ENCODE results near the gene ATP7A.
"Not testable (repeated sequence)": the region's sequence is repeated elsewhere in the genome, so short reads cannot be mapped to it uniquely, and the experiment has no call there.

ATP7A gene

DNA sequence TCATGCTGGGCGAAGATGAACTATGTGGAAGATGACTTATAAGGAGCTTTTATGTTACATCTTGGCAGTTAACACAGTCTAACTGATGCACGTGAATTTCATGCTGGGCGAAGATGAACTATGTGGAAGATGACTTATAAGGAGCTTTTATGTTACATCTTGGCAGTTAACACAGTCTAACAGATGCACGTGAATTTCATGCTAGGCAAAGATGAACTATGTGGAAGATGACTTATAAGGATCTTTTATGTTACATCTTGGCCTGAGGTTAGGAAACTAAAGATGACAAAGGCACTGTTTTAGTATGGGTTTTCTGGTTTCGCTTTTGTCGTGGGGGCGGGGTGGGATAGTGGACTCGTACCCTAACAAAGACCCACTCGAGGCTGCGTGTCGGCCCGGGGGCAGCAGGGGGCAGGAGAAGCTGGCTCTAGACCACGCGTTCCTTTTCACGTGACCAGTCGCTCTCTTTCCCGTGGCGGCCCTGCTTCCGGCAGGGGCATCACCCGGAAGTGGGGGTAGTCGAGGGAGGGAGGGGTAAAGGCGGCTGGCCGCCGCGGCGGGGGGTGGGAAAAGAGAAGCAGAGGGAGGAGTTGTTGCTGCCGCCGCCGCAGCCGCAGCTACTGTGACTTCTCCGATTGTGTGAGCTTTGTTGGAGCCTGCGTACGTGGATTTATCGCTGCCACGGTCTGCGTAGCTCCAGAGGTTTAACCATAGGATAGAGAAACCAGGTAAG lies at the start of gene ATP7A:
TSS of gene ATP7A (plus strand) at position 586 of the 733 bp plus-strand sequence. CDS start 60,949 bp downstream, outside the sequence.
- in situ Hi-C loops (cut with MboI; ENCODE audit: low sequenced_read_pairs), result loop anchor here (10.0 kb wide), 1 partner anchor 115 kb away; no protein-coding TSS in a partner anchor

DNA sequence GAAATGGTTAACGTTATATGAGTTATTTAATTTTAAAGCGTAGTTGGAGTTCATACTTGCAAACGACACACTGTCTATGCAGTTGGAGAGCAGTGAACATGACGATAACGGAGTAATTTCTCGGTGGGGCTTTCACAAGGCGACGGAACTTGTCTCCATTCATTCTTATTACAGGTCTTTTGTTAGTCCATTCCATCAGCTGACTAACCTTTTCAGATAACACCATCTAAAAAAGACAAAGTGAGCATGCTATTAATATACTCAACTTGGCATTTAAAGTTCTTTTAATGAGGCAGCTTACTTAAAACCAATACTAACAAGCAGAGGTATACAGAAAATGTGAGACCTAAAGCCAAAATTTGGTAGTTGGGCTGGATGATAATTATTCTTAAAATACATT lies 35.1 kb upstream of the ATP7A start:
- in situ Hi-C loops (cut with MboI; ENCODE audit: low sequenced_read_pairs), result no loop called here

DNA sequence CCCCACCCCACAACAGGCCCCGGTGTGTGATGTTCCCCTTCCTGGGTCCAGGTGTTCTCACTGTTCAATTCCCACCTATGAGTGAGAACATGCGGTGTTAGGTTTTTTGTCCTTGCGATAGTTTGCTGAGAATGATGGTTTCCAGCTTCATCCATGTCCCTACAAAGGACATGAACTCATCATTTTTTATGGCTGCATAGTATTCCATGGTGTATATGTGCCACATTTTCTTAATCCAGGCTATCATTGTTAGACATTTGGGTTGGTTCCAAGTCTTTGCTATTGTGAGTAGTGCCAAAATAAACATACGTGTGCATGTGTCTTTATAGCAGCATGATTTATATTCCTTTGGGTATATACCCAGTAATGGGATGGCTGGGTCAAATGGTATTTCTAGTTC lies 29.1 kb upstream of the ATP7A start:
- in situ Hi-C loops (cut with MboI; ENCODE audit: low sequenced_read_pairs), result not testable (repeated sequence)

DNA sequence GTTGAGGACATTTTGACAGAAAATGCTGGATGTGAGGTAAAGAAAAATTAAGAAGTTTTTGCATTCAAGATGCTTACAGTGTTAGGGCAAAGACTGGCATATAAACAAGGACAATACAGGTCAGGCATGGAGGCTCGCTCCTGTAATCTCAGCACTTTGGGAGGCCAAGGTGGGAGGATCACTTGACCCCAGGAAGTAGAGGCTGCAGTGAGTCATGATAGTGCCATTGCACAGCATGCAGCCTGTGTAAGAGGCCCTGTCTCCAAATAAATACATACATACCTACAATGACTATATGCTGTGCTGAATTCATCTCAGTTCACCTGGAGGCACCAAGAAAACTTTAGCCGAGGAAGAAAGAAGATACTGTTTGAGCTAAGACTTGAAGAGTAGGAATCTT lies 17.6 kb upstream of the ATP7A start:
- in situ Hi-C loops (cut with MboI; ENCODE audit: low sequenced_read_pairs), result no loop called here

DNA sequence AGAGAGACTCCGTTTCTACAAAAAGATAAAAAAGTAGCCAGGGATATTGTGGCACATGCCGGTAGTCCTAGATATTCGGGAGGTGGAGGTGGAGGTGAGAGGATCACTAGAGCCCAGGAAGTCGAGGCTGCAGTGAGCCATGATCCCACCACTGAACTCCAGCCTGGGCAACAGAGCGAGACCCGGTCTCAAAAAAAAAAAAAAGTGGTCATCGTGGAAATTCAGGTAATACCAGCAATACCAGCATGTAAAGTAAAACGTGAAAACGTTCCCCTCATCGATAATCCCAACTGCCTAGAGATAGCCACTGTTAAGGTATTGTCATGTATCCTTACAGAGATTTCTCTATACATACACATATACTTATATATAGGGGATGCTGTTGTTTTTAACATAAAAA lies 16.8 kb upstream of the ATP7A start:
- in situ Hi-C loops (cut with MboI; ENCODE audit: low sequenced_read_pairs), result no loop called here

DNA sequence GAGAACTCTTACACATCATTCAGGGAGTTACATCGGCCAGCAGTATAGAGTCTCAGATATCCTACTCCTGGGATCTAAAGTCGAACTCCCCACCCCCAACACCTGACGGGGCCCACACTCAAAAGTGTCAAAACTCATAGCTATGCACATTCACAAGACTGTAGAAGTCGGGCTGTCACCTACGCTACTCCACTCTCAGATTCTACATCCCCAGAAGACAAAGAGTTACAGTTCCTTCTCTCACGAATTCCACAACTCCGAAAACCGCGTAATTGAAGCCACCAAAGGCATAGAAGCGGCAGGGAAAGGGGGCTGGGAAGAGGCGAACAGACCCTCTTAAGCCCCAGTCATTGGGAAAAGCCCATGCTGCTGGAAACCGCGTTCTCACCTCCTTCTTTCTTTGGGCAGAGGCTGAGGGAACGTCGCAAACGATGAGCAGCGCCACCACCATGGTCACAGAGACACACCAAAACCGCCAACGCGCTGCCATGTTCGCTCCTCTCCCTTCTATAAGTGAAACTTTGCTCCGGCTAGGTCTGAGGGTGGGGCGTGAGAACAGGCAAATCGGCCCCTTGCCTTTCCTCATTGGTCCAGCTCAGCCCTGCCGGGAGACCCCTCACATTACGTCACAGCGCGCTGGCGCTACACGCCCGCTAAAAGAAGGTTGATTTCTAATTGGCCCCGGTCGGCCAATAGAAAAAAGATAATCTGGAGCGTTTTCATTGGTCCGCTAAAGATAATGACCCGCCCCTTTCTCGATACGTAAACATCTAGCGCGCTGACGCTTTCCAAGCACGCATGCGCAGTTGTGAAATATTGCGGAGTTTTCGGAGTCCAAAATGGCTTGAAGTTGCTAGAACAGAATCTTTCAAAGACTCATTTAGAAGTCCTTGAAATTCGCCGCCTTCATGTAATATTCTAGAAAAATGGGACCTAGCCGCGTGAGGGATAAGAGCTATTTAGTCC lies 15.3 kb upstream of the ATP7A start, which contains the start of gene MAGT1:
TSS of gene MAGT1 (minus strand) at position 515 of the 966 bp plus-strand sequence. CDS start at position 490, 25 bp downstream.
- in situ Hi-C loops (cut with MboI; ENCODE audit: low sequenced_read_pairs), result no loop called here

DNA sequence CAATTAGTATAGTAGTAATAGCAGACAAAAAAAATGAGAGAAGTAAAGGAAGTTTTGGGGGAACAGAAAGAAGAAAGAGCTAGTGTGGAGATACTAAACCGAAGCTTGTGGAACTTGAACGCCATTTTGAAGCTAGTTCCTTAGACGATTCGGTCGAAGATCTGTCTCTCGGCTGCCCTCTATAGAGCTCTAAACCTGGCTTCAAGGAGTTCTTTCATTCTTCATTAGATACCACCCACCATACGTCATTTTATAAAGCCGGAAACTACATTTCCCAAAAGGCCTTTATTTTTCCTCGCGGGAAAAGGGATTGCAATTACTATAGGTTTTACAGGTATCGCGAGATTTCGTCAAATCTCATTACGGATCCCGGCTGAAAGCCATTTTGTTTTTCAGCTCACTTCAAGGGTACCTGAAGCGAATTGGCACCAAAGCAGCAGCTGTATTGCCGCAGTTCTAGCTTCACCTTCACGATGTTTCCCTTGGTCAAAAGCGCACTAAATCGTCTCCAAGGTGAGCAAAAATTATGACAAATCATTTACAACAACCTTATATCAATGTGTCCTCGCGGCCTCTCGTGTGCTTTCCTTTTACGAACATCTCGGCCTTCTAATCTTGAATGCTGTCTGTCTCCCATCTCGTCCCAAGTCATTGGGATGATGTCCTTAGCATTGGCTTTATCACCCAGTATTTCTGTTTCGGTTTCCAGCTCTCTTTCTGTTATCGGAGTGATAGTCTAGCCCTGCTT lies 11.2 kb upstream of the ATP7A start, which contains the start of gene COX7B:
TSS of gene COX7B (plus strand) at position 388 of the 748 bp plus-strand sequence. CDS start at position 474, 86 bp downstream.
- in situ Hi-C loops (cut with MboI; ENCODE audit: low sequenced_read_pairs), result no loop called here

DNA sequence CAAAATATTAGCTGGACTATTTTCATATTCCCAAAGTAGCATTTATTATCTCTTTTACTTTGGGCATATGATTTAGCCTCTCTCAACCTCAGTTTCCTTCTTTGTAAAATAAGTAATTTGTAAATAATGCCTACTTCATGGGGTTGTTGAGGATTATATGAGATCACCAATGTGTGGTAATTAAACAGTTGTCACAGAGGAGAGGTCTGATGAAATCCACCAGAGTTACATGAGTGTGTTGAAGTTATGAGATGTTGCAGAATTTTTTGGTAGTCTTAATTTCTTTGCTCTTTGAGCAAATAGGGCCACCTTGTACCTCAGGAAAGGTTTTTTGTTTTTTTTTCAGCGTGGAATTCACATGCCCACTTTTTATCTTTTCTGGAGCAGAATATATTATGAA lies 9.8 kb upstream of the ATP7A start:
- in situ Hi-C loops (cut with MboI; ENCODE audit: low sequenced_read_pairs), result no loop called here

DNA sequence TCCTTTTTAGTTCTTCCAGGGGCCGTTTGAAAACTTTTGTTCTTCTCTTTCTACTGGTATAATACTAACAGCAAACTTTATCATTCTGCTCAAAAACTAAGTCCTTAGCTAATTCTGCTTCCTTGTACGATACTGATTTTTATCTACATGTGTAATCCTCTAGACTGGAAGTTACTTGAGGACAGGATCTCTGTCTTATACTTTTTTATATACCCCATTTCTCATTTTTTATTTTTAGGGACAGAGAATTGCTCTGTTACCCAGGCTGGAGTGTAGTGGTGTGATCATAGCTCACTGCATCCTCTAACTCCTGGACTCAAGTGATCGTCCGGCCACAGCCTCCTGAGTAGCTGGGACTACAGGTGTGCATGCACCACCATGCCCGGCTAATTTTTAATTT lies 9.0 kb upstream of the ATP7A start:
- in situ Hi-C loops (cut with MboI; ENCODE audit: low sequenced_read_pairs), result no loop called here

DNA sequence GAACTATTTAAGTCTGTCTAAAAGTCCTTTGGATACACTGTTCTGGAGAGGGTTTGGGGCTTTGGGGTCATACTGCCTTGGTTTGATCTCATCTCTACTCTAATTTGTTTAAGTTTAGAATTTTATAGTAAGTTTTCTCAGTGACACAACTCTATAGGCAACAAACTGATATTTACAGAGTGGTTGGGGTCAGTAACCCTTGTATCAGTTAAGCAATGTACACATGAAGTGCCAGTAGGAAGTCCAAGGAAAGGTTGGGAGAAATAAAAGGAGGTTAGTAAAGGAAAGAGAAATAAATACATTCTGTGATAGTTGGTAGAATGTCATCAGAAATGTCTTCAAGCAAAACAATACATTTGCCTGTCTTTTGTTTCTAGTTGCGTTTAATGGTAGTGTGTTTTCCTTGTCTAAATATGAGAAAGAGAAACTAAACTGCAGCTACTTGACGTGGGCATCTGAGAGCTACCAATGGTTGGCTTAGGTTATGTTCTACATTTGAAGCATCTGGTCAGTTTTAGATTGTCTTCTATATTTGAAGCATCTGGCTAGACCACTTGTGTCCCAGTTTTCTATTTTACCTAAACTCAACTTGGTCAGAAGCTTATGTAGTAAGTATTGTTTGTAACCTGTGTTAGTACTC lies 6.9 kb downstream of the ATP7A start:
- in situ Hi-C loops (cut with MboI; ENCODE audit: low sequenced_read_pairs), result loop anchor here (10.0 kb wide), 1 partner anchor 107 kb away; no protein-coding TSS in a partner anchor

DNA sequence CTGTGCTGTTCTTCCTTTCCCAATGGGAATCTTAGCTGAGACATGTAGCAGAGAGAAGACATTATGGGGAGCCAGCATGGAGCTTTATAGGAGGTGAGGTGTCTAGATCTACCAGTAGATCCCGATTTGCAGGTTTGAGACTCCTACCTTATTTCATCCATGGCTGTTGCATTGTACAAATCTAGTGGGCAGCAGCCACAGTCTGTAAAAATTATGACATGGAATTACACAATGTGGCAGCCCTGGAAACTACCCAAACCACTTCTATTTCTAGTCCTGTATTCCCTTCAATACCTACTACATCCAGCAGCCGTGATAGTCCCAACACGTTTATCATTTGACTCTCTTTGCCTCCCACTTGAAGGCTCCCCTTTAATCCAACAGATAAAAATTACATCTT lies 8.1 kb downstream of the ATP7A start:
- in situ Hi-C loops (cut with MboI; ENCODE audit: low sequenced_read_pairs), result loop anchor here (10.0 kb wide), 1 partner anchor 106 kb away; no protein-coding TSS in a partner anchor

DNA sequence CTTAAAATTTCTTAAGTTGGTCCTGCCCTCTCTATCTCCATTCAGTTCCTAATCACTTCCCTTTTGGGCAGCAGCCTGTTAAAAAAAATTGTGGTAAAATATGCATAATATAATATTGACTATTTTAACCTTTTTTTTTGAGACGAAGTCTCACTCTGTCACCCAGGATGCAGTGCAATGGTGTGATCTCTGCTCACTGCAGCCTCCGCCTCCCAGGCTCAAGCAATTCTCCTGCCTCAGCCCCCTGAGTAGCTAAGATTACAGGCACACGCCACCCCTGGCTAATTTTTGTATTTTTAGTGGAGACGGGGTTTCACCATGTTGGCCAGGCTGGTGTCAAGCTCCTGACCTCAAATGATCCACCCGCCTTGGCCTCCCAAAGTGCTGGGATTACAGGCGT lies 8.9 kb downstream of the ATP7A start:
- in situ Hi-C loops (cut with MboI; ENCODE audit: low sequenced_read_pairs), result loop anchor here (10.0 kb wide), 1 partner anchor 105 kb away; no protein-coding TSS in a partner anchor

DNA sequence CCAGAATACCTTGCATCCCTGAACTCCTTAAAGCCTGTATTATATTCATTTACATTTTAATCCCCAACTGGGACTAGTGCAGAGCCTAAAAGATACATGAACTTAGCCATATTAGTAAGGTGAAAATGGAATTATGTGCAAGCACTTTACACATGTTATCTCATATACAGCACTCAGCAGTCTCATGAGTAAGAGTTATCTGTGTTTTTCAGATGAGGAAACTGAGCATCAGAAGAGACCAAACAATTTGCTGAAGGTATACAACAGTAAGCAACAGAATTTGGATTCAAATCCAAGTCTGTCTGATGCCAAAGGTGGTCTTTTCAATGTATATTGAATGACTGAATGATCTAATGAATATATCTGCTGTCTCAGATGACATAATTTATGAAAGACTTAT lies 12.3 kb downstream of the ATP7A start:
- in situ Hi-C loops (cut with MboI; ENCODE audit: low sequenced_read_pairs), result no loop called here

DNA sequence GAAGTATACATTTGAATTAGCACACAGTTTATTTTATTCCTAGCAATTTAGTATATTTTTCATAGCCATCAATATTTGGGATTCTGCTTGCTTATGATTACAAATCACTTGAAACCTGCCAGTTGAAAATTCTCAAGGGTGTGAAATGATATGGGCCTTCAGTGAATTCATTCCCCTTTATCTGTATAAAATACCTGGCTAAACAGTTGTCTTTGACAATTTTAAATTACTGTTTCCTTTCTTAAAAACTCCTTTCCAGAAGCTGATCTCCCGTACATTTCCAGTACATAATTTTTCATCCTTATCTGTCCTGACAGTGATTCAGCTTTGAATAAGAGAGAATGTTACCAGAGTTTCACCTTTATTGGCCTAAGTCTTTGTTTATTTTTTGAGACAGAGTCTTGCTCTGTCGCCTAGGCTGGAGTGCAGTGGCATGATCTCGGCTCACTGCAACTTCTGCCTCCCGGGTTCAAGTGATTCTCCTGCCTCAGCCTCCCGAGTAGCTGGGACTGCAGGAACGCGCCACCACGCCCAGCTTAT lies 13.9 kb downstream of the ATP7A start:
- in situ Hi-C loops (cut with MboI; ENCODE audit: low sequenced_read_pairs), result no loop called here

DNA sequence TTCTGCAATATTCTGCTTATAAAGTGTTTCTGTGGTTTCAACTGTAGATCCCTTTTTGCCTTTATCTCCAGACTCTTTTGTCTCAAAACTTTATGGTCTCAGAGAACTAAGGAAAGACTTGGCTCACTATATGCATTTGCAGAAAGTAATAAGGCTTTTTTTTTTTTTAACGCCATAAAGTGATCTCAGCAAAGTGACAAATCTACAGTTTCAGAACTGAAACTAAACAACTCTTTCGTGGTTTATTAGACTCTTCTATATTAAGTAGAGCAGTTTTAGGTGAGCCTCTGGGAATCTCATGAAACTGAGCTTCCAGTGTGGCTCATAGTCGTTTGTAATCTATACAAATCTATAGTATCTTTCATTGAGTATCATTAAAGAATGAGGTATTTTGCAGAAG lies 15.3 kb downstream of the ATP7A start:
- in situ Hi-C loops (cut with MboI; ENCODE audit: low sequenced_read_pairs), result no loop called here

DNA sequence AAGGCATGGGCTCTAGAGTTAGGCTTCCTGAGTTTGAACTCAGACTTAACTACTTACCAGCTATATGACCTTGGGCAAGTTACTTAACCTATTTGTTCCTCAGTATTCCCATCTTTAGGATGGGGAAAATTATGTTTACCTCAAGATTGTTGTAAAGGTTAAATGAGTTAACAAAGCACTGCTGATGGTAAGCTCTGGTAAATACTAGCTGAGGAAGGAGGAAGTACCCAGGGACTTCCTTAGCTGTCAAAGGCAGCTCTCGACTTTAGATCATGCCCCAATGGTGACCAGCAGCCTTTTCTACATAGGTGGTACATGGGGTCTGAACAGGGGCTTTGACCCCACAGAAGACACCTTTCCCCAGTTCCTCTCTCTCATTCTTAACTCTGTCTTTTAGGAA lies 20.1 kb downstream of the ATP7A start:
- in situ Hi-C loops (cut with MboI; ENCODE audit: low sequenced_read_pairs), result no loop called here

DNA sequence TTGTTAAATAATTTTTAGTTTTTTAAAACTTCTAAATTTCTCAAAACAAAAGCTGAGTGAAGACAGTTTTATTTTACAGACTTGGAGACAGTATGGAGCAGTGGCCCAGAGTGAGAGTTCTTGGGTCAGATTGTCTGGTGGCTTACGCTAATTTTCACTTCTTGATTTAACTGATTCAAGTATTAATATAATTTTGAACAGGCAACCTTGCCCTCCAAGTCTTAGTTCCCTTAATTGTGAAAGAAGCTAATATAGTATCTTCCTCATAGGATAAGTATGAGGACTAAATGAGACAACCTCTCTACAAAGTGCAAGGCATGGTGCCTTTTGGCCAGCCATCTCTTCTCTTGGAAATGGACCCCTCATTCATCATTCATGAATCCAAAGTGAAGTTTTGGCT lies 25.4 kb downstream of the ATP7A start:
- in situ Hi-C loops (cut with MboI; ENCODE audit: low sequenced_read_pairs), result no loop called here

DNA sequence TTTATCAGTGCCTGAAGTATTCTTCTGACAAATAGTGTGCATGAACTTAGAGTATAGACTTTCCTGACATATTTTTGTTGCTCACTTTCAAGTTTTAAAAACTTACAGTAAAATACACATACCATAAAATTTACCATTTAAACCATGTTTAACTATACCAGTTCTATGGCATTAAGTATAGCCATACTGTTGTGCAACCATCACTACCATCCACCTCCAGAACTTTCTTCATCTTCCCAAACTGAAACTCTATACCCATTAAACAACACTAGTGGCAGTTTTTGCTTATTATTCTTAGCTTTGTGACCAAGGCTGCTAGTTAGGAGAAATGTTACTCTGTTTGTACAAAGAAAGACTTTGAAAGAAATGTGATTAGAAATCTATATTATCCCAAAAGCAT lies 25.8 kb downstream of the ATP7A start:
- in situ Hi-C loops (cut with MboI; ENCODE audit: low sequenced_read_pairs), result no loop called here

DNA sequence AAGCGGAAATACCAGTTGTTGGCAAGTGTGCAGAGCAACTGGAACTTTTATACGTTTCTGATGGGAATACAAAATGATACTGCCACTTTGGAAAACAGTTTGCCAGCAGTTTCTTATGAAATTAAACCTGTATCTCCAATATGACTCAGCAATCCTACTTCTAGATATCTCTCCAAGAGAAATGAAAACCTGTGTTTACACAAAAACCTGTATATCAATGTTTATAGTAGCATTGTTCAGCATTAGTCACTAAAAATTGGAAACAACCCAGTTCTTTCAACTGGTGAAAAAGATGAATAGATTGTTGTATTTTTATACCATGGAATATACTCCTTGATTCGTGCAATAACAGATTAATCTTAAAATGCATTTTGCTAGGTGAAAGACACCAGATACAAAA lies 26.8 kb downstream of the ATP7A start:
- in situ Hi-C loops (cut with MboI; ENCODE audit: low sequenced_read_pairs), result no loop called here

DNA sequence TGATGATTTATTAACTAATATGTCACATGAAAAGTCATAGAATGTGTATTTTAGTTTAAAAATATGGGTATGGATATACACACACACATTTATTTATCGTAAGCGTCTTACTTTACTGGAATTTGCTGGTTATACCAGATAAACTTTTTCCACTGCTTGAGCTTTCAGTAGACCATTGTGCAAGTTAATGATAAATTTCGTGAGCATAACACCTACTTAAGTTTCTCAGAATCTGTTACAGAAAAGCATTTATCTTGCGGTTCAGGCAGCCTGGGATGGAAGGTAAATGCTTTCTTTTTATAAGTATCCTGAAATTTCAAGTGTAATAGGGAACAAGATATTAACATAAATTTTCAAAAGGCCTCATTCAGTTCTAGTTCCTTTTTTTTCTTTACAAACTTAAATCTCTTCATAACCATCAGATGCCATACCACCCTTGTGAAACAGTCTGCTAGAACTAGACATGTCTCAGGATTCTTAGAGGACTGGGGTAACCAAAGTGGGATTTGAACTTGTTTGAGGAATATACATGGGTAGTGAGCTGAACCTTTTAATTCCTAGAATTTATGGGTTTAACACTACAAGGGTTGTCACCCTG lies 27.7 kb downstream of the ATP7A start:
- in situ Hi-C loops (cut with MboI; ENCODE audit: low sequenced_read_pairs), result no loop called here

All from HL-60/S4 treated with retinoic acid at 250 ng/mL for 4 days and 3 days (cell line).